Vagina (tissue), 2 donors: Measurements from ENCODE around the gene NR3C2.

ENCODE experiments used
- POLR2AphosphoS5 ChIP-seq, 2 donors: sonication (generic); formaldehyde crosslinking; IDR thresholded peaks; one replicate each; pipeline ENCODE4 v1.9.0; 2017; ENCODE audit warnings: antibody characterized with exemption in 2 of 2, mild to moderate bottlenecking in 2 of 2, low read depth in 1 of 2; ENCODE audit not compliant: insufficient read depth in 1 of 2
- TF ChIP-seq, protein P1 (sequence below), 3 experiments: fragments of 450-650 bp in 2 of 3; fragments of 200-600 bp in 1 of 3; sonication (generic) in 1 of 3; IDR thresholded peaks; one replicate each; pipeline ENCODE4 v1.5.1; 2017 to 2019; ENCODE audit warnings: antibody characterized with exemption in 3 of 3, mild to moderate bottlenecking in 2 of 3, moderate library complexity in 2 of 3

DNA sequence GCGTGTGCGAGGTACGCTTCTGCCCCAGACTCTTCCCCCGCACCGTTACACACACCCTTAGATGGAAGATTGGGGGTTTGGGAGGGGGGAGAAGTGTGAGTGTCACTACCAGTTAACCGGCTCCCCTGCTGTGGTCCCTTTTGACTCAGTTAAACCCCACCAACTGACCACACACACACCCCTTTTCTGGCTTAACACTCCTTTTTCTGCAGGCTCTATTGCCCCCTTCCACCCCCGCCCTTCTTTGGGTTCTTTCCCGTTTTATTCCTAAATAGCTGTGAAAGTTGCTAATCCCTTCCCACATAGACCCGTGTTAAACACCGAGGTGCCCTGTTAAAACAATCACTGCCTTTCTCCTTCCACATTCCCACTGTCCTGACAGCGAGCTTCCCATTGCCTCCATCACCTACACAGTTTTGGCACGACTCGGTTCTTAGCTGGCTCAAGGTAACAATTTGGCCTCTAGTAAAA lies 3.7 kb upstream of the NR3C2 start:
- no peak for TF ChIP-seq POLR2AphosphoS5 (IDR thresholded peaks at IDR 0.05; ENCODE audit: insufficient read depth in 1 of 2, low read depth in 1 of 2)
- TF ChIP-seq, protein P1, sequence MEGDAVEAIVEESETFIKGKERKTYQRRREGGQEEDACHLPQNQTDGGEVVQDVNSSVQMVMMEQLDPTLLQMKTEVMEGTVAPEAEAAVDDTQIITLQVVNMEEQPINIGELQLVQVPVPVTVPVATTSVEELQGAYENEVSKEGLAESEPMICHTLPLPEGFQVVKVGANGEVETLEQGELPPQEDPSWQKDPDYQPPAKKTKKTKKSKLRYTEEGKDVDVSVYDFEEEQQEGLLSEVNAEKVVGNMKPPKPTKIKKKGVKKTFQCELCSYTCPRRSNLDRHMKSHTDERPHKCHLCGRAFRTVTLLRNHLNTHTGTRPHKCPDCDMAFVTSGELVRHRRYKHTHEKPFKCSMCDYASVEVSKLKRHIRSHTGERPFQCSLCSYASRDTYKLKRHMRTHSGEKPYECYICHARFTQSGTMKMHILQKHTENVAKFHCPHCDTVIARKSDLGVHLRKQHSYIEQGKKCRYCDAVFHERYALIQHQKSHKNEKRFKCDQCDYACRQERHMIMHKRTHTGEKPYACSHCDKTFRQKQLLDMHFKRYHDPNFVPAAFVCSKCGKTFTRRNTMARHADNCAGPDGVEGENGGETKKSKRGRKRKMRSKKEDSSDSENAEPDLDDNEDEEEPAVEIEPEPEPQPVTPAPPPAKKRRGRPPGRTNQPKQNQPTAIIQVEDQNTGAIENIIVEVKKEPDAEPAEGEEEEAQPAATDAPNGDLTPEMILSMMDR (IDR thresholded peaks at IDR 0.05): no peak
